Naive thymus-derived CD4-positive, alpha-beta T cell (primary cell): ENCODE measurements around the gene RASL11B. TPM values are rescaled to one million over a fixed set of nuclear protein-coding genes. Genes with fewer than 3 reads are reported as not detected.

Experiments
- ATAC-seq: fragments of 150-1000 bp; cut with Tn5 transposase; 2 replicates; pipeline ENCODE4 v1.10.0; 2021; ENCODE audit warnings: mild to moderate bottlenecking, moderate library complexity
- CTCF ChIA-PET: fragments of 350-600 bp; sonication (Branson Sonifier 250); formaldehyde crosslinking; loops from one replicate; lab custom pipeline; 2021; ENCODE audit warnings: antibody characterized with exemption; lab: Charles Lee
- POLR2A ChIA-PET: fragments of 350-600 bp; sonication (Branson Sonifier 250); formaldehyde crosslinking; loops from one replicate; lab custom pipeline; 2021; ENCODE audit warnings: antibody characterized with exemption, inconsistent platforms; lab: Charles Lee
- DNase-seq, 9 donors: peaks; one replicate each; pipeline versions ENCODE4 v3.0.0 to v3.0.0-alpha.2; 2020 to 2022; ENCODE audit warnings: mixed read lengths in 1 of 9
- H3K27ac ChIP-seq: one replicate; pipeline ENCODE4 v1.7.0; 2013; ENCODE audit warnings: mild to moderate bottlenecking, low read depth, low read length, moderate library complexity
- H3K27me3 ChIP-seq, 2 donors: one replicate each; pipeline ENCODE4 v1.7.0; 2013; ENCODE audit warnings: low read length in 2 of 2, mild to moderate bottlenecking in 2 of 2, moderate library complexity in 2 of 2; ENCODE audit not compliant: control insufficient read depth in 2 of 2, insufficient read depth in 2 of 2
- H3K36me3 ChIP-seq, 3 experiments: 1 replicate in 2 of 3; 2 replicates in 1 of 3; pipeline ENCODE4 v1.7.0; 2013; ENCODE audit warnings: low read length in 3 of 3, mild to moderate bottlenecking in 3 of 3, moderate library complexity in 1 of 3; ENCODE audit not compliant: insufficient read depth in 3 of 3, control insufficient read depth in 2 of 3
- H3K4me1 ChIP-seq, 2 donors: one replicate each; pipeline ENCODE4 v1.7.0; 2013; ENCODE audit warnings: low read length in 2 of 2, mild to moderate bottlenecking in 2 of 2, moderate library complexity in 1 of 2; ENCODE audit not compliant: control insufficient read depth in 2 of 2, insufficient read depth in 2 of 2
- H3K4me3 ChIP-seq: 2 replicates; pipeline ENCODE4 v1.7.0; 2013; ENCODE audit warnings: mild to moderate bottlenecking, low read length
- H3K9me3 ChIP-seq, 3 experiments: 1 replicate in 2 of 3; 2 replicates in 1 of 3; pipeline ENCODE4 v1.7.0; 2013; ENCODE audit warnings: low read length in 3 of 3; ENCODE audit not compliant: control insufficient read depth in 2 of 3
- H3K27ac Mint-ChIP-seq, 9 donors: one replicate each; pipeline ENCODE4 v1.8.0; 2020 to 2022; ENCODE audit warnings: mixed read lengths in 9 of 9, mild to moderate bottlenecking in 8 of 9, moderate library complexity in 5 of 9, inconsistent platforms in 2 of 9
- H3K27me3 Mint-ChIP-seq, 5 donors: one replicate each; pipeline ENCODE4 v1.8.0; 2021 to 2022; ENCODE audit warnings: mixed read lengths in 5 of 5, mild to moderate bottlenecking in 1 of 5
- H3K36me3 Mint-ChIP-seq, 5 donors: one replicate each; pipeline ENCODE4 v1.8.0; 2020 to 2022; ENCODE audit warnings: mixed read lengths in 5 of 5, mild to moderate bottlenecking in 3 of 5, inconsistent platforms in 1 of 5
- H3K4me1 Mint-ChIP-seq, 7 donors: one replicate each; pipeline ENCODE4 v1.8.0; 2020 to 2022; ENCODE audit warnings: mixed read lengths in 7 of 7, mild to moderate bottlenecking in 3 of 7, inconsistent platforms in 1 of 7
- H3K4me3 Mint-ChIP-seq, 10 donors: one replicate each; pipeline ENCODE4 v1.8.0; 2020 to 2022; ENCODE audit warnings: mild to moderate bottlenecking in 10 of 10, mixed read lengths in 10 of 10, moderate library complexity in 6 of 10, inconsistent platforms in 2 of 10
- H3K9me3 Mint-ChIP-seq, 11 donors: one replicate each; pipeline ENCODE4 v1.8.0; 2020 to 2022; ENCODE audit warnings: mixed read lengths in 11 of 11, mild to moderate bottlenecking in 4 of 11, inconsistent platforms in 1 of 11, moderate library complexity in 1 of 11
- intact Hi-C, 2 donors: fragments of 100-400 bp; cut with micrococcal nuclease; formaldehyde crosslinking; loops; one replicate each; pipeline ENCODE4 v1.15.1; 2023
- polyA plus RNA-seq, 2 donors: library from polyadenylated mRNA; unstranded; fragments of 300-500 nt; fragmentation: Illumina TruSeq; gene quantifications; one replicate each; pipeline ENCODE4 v1.2.3, GENCODE V29; 2021
- total RNA-seq, 6 experiments: library from RNA in 5 of 6; stranded (reverse) in 5 of 6; gene quantifications; 1 replicate in 5 of 6; 2 replicates in 1 of 6; pipeline ENCODE4 v1.2.3 and lab custom pipeline; 2021 to 2026

The RASL11B gene
- total and polyA plus RNA-seq, 7 experiments from 2014 or later, result 0.11 to 0.41 TPM; not detected in 5

GRCh38 chr4:52894443-52894842 lies 32.3 kb downstream of the RASL11B start:
- CTCF ChIA-PET, result interaction anchor here (0.6 kb wide), 1 partner anchor 18 kb away, joined by 3 read pairs; no protein-coding TSS in a partner anchor
- Mint-ChIP-seq H3K36me3 (peaks cover 2 to 28% (median 24%) of the 10 kb centered on the region in 5 donors), H3K4me1 (peaks cover 0 to 13% (median 9%) of the 10 kb centered on the region in 7 donors), H3K27ac (no peak overlapping the region), H3K27me3 (no peaks in the 10 kb centered on the region), H3K4me3 (peak overlapping the region in 2 of 10 donors; percentile 4 to 7), H3K9me3 (peaks cover 0 to 10% (median 4%) of the 10 kb centered on the region in 11 donors)
- no peak for ATAC-seq
- no peaks in the 10 kb centered on the region for H3K36me3 ChIP-seq
- POLR2A ChIA-PET, result no interaction called here
- intact Hi-C loops, result no loop called here
- no peak overlapping the region for H3K27ac ChIP-seq
- H3K27me3 ChIP-seq, result no peaks in the 10 kb centered on the region
- H3K4me1 ChIP-seq, result no peaks in the 10 kb centered on the region
- H3K9me3 ChIP-seq, result no peaks in the 10 kb centered on the region
- H3K4me3 ChIP-seq, result no peak overlapping the region
- peak in 4 of 9 donors; percentile 13 to 31 (median 18) for DNase-seq

- no peak overlapping the region for H3K27ac Mint-ChIP-seq
- Histone ChIP-seq H3K36me3 (peaks cover 0 to 34% (median 0%) of the 10 kb centered on the region in 3 experiments), H3K9me3 (no peaks in the 10 kb centered on the region), H3K27me3 (no peaks in the 10 kb centered on the region), H3K27ac (no peak overlapping the region), H3K4me1 (no peaks in the 10 kb centered on the region), H3K4me3 (no peak overlapping the region)
- peaks cover 0 to 12% (median 3%) of the 10 kb centered on the region in 11 donors for H3K9me3 Mint-ChIP-seq
- no peak overlapping the region for H3K4me3 Mint-ChIP-seq
- ATAC-seq (no peak), DNase-seq (no peak)
- H3K4me1 Mint-ChIP-seq, result no peaks in the 10 kb centered on the region
- H3K27me3 Mint-ChIP-seq, result no peaks in the 10 kb centered on the region
- intact Hi-C loops, result no loop called here
- peaks cover 3 to 76% (median 70%) of the 10 kb centered on the region in 5 donors for H3K36me3 Mint-ChIP-seq
- CTCF ChIA-PET, result no interaction called here
- POLR2A ChIA-PET, result no interaction called here
Measured at GRCh38 chr4:52903273-52903672, 41.2 kb downstream of the RASL11B start.

- H3K27me3 Mint-ChIP-seq, result no peaks in the 10 kb centered on the region
Measured at GRCh38 chr4:52904421-52904820, 42.3 kb downstream of the RASL11B start.

GRCh38 chr4:52907510-52907909 lies 45.4 kb downstream of the RASL11B start:
- H3K4me3 Mint-ChIP-seq, result no peak overlapping the region
- peaks cover 1 to 69% (median 57%) of the 10 kb centered on the region in 5 donors for H3K36me3 Mint-ChIP-seq
- POLR2A ChIA-PET, result no interaction called here

More at GRCh38 chr4:52904421-52904820, 42.3 kb downstream of the RASL11B start:
- H3K36me3 ChIP-seq, result peaks cover 0 to 34% (median 0%) of the 10 kb centered on the region in 3 experiments
- H3K27ac ChIP-seq, result no peak overlapping the region
- Mint-ChIP-seq H3K4me3 (no peak overlapping the region), H3K36me3 (peaks cover 3 to 86% (median 71%) of the 10 kb centered on the region in 5 donors), H3K27ac (peak overlapping the region in 1 of 9 donors; percentile 20), H3K9me3 (peaks cover 0 to 8% (median 0%) of the 10 kb centered on the region in 11 donors), H3K4me1 (no peaks in the 10 kb centered on the region)
- CTCF ChIA-PET, result no interaction called here
- intact Hi-C loops, result no loop called here
- DNase-seq, result no peak
- POLR2A ChIA-PET, result no interaction called here
- no peak overlapping the region for H3K4me3 ChIP-seq
- H3K27me3 ChIP-seq, result no peaks in the 10 kb centered on the region
- no peaks in the 10 kb centered on the region for H3K4me1 ChIP-seq
- H3K9me3 ChIP-seq, result no peaks in the 10 kb centered on the region
- ATAC-seq, result no peak

GRCh38 chr4:52910115-52910514 lies 48.0 kb downstream of the RASL11B start:
- Mint-ChIP-seq H3K27me3 (no peaks in the 10 kb centered on the region), H3K4me3 (no peak overlapping the region), H3K4me1 (peaks cover 0 to 15% (median 6%) of the 10 kb centered on the region in 7 donors), H3K9me3 (peaks cover 0 to 1% (median 0%) of the 10 kb centered on the region in 11 donors), H3K36me3 (peaks cover 0 to 47% (median 36%) of the 10 kb centered on the region in 5 donors), H3K27ac (no peak overlapping the region)
- no peak for DNase-seq
- no peaks in the 10 kb centered on the region for H3K27me3 ChIP-seq
- intact Hi-C loops, result loop anchor here in 1 of 2 donors (10.0 kb wide), 1 partner anchor 365 kb away; no protein-coding TSS in a partner anchor
- H3K4me3 ChIP-seq, result no peak overlapping the region
- no peak overlapping the region for H3K27ac ChIP-seq
- no peak for ATAC-seq
- H3K4me1 ChIP-seq, result peaks cover 0 to 5% of the 10 kb centered on the region in 2 donors
- no peaks in the 10 kb centered on the region for H3K9me3 ChIP-seq
- peaks cover 0 to 18% (median 0%) of the 10 kb centered on the region in 3 experiments for H3K36me3 ChIP-seq
- ChIA-PET POLR2A (no interaction called here), CTCF (no interaction called here)

More at GRCh38 chr4:52907510-52907909, 45.4 kb downstream of the RASL11B start:
- CTCF ChIA-PET, result interaction anchor here (0.6 kb wide), 1 partner anchor 303 kb away, joined by 3 read pairs; no protein-coding TSS in a partner anchor
- Histone ChIP-seq H3K36me3 (peaks cover 0 to 29% (median 0%) of the 10 kb centered on the region in 3 experiments), H3K4me1 (peaks cover 0 to 5% of the 10 kb centered on the region in 2 donors), H3K27ac (no peak overlapping the region), H3K9me3 (no peaks in the 10 kb centered on the region), H3K27me3 (no peaks in the 10 kb centered on the region), H3K4me3 (no peak overlapping the region)
- Mint-ChIP-seq H3K27me3 (no peaks in the 10 kb centered on the region), H3K4me1 (peaks cover 0 to 9% (median 6%) of the 10 kb centered on the region in 7 donors), H3K27ac (no peak overlapping the region), H3K9me3 (peaks cover 0 to 4% (median 0%) of the 10 kb centered on the region in 11 donors)
- intact Hi-C loops, result no loop called here
- no peak for ATAC-seq
- DNase-seq, result no peak

GRCh38 chr4:52911684-52912294 lies 49.7 kb downstream of the RASL11B start:
- peaks cover 0 to 9% (median 0%) of the 10 kb centered on the region in 3 experiments for H3K36me3 ChIP-seq
- H3K27me3 Mint-ChIP-seq, result no peaks in the 10 kb centered on the region
- ATAC-seq, result peak; percentile 56
- POLR2A ChIA-PET, result no interaction called here
- peaks cover 0 to 31% (median 24%) of the 10 kb centered on the region in 5 donors for H3K36me3 Mint-ChIP-seq
- intact Hi-C loops, result loop anchor here (1.0 to 10.0 kb wide), 2 partner anchors 49 to 367 kb away; partner anchors contain the start of gene RASL11B (in 1 of the 2)
- H3K4me3 ChIP-seq, result no peak overlapping the region
- peaks cover 0 to 1% (median 0%) of the 10 kb centered on the region in 11 donors for H3K9me3 Mint-ChIP-seq
- H3K9me3 ChIP-seq, result no peaks in the 10 kb centered on the region
- H3K4me1 ChIP-seq, result peaks cover 0 to 5% of the 10 kb centered on the region in 2 donors
- no peak overlapping the region for H3K27ac ChIP-seq
- H3K27me3 ChIP-seq, result no peaks in the 10 kb centered on the region
- H3K4me1 Mint-ChIP-seq, result peaks cover 0 to 15% (median 6%) of the 10 kb centered on the region in 7 donors
- no peak overlapping the region for H3K27ac Mint-ChIP-seq
- peak; percentile 15 to 64 (median 48) for DNase-seq
- CTCF ChIA-PET, result interaction anchor here (0.7 kb wide), 1 partner anchor 377 kb away, joined by 3 read pairs; no protein-coding TSS in a partner anchor
- H3K4me3 Mint-ChIP-seq, result no peak overlapping the region
